Measurements from ENCODE around the gene ABCF2. TPM values are rescaled to one million over a fixed set of nuclear protein-coding genes. Genes with fewer than 3 reads are reported as not detected.

The ABCF2 gene
- total and polyA plus RNA-seq, 2 of the 4 experiments (the other 2 are of a cell fraction): 46.2 to 103 TPM

- H4K8ac ChIP-seq (ENCODE audit: low read depth in 2 of 2, low read length in 2 of 2): no peak overlapping the region
- H3K9ac ChIP-seq (ENCODE audit: low read depth, low read length): no peak overlapping the region
- peak overlapping the region; percentile 47 for H2AK9ac ChIP-seq (replicated peaks; ENCODE audit: low read depth, low read length, poor library complexity)
- no peaks in the 10 kb centered on the region for H3K9me1 ChIP-seq (ENCODE audit: insufficient read depth, low read length)
- intact Hi-C loops (cut with micrococcal nuclease): no loop called here
- H3K18ac ChIP-seq (ENCODE audit: low read depth, low read length): no peak overlapping the region
- no peak for DNase-seq
- in situ Hi-C loops (cut with MboI; ENCODE audit: low sequenced_read_pairs): no loop called here
- no TSS peak for BruUV-seq (replicated peaks)
- no peak overlapping the region; the same call in 1 of the 2 replicates for H3K4me3 ChIP-seq (ENCODE audit: insufficient read depth, low read depth, low read length)
- no peak overlapping the region for H3K4ac ChIP-seq (ENCODE audit: low read depth, low read length)
- TF ChIP-seq SMC3 (IDR thresholded peaks at IDR 0.05; ENCODE audit: low read depth, low read length) (no peak), RCOR1 (IDR thresholded peaks at IDR 0.05; ENCODE audit: insufficient replicate concordance, low read length) (no peak), MAZ (IDR thresholded peaks at IDR 0.05; ENCODE audit: borderline replicate concordance, low read depth, low read length) (no peak)
- H3K56ac ChIP-seq (ENCODE audit: extremely low read depth, insufficient read depth, low read length): no peak overlapping the region
- H4K5ac ChIP-seq (ENCODE audit: low read depth, low read length): no peak overlapping the region
- no peaks in the 10 kb centered on the region; the same call in 1 of the 2 replicates for H3K36me3 ChIP-seq (ENCODE audit: control insufficient read depth, insufficient read depth, low read length)
- POLR2A ChIA-PET (ENCODE audit: unreplicated experiment): no interaction called here
- no peak overlapping the region for H4K91ac ChIP-seq (ENCODE audit: insufficient read depth, low read depth, low read length)
- no peaks in the 10 kb centered on the region for H3K79me1 ChIP-seq (ENCODE audit: low read depth in 1 of 2, low read length in 2 of 2)
- H2AK5ac ChIP-seq (ENCODE audit: low read depth, low read length): no peak overlapping the region
- peak overlapping the region; percentile 73; the same call in 1 of the 2 replicates for H3K4me2 ChIP-seq (ENCODE audit: low read depth, low read length)
- H2BK20ac ChIP-seq (ENCODE audit: low read depth, low read length): no peak overlapping the region
- no peak overlapping the region for H2BK5ac ChIP-seq (ENCODE audit: low read depth, low read length, poor library complexity, severe bottlenecking)
- H3K14ac ChIP-seq (replicated peaks; ENCODE audit: low read depth, low read length): no peak overlapping the region
- 28% methylated on average over 8 of the region's 10 CpGs; no CpG with 5 or more reads in 1 of the 2 experiments for WGBS, 2 experiments (ENCODE audit: extremely low coverage in 2 of 2, insufficient read length in 1 of 2)
- H3K27me3 ChIP-seq (ENCODE audit: control insufficient read depth, insufficient read depth, low read length): peaks cover 21% of the 10 kb centered on the region
- ATAC-seq (ENCODE audit: low read depth): no peak
- peaks cover 8% of the 10 kb centered on the region; the same call in 1 of the 2 replicates for H3K4me1 ChIP-seq (ENCODE audit: control insufficient read depth, insufficient read depth, low read length)
- CTCF ChIA-PET: no interaction called here
- no peak overlapping the region for H3K27ac ChIP-seq (ENCODE audit: insufficient read depth, low read length)
- H2AFZ ChIP-seq (replicated peaks; ENCODE audit: low read length, poor library complexity): peak overlapping the region; percentile 35
- H3K23ac ChIP-seq (ENCODE audit: low read depth, low read length): no peak overlapping the region
- no peak overlapping the region for H2BK15ac ChIP-seq (ENCODE audit: low read depth, low read length)
- no peak overlapping the region for H2BK120ac ChIP-seq (ENCODE audit: low read depth, low read length)
- H4K20me1 ChIP-seq (ENCODE audit: insufficient read depth, low read length): no peaks in the 10 kb centered on the region; the same call in 1 of the 2 replicates
- dilution Hi-C loops (cut with HindIII; ENCODE audit: low sequenced_read_pairs, unreplicated experiment): no loop called here
- H3K9me3 ChIP-seq (ENCODE audit: control insufficient read depth, insufficient read depth, low read length): no peaks in the 10 kb centered on the region
Observed at GRCh38 chr7:151275813-151276577, 49.0 kb upstream of the ABCF2 start.

Measured in IMR-90 (cell line).